ENCODE data around the gene TMIGD1. TPM values are rescaled to one million over a fixed set of nuclear protein-coding genes. Genes with fewer than 3 reads are reported as not detected.

Gene TMIGD1
- total and polyA plus RNA-seq, 2 of the 13 experiments (the other 11 are each of a cell fraction or from before 2014, with no cell fraction given) = not detected

- TF ChIP-seq SAP130 (CRISPR knock-in tag; IDR thresholded peaks at IDR 0.05; ENCODE audit: low read depth) = peak; percentile 39
- peak; percentile 18; the same call in 1 of the 2 replicates for TF ChIP-seq CEBPB (IDR thresholded peaks at IDR 0.05; ENCODE audit: borderline replicate concordance, low read depth, low read length)
- TF ChIP-seq MLX (CRISPR knock-in tag; IDR thresholded peaks at IDR 0.05) = 0 out of 2 replicates have a peak, but pooled peaks have one; percentile 6
- peak; percentile 7; the same call in 1 of the 2 replicates for TF ChIP-seq ZNF317 (CRISPR knock-in tag; IDR thresholded peaks at IDR 0.05)
- peak; percentile 56; the same call in 1 of the 2 replicates for TF ChIP-seq PPARG (CRISPR knock-in tag; conservative IDR thresholded peaks at IDR 0.05)
- TF ChIP-seq NCOA2 (CRISPR knock-in tag; IDR thresholded peaks at IDR 0.05) = peak; percentile 43; the same call in 1 of the 2 replicates
- TF ChIP-seq FOXP4 (CRISPR knock-in tag; IDR thresholded peaks at IDR 0.05) = no peak
- no peak for TF ChIP-seq ZNF160 (CRISPR knock-in tag; IDR thresholded peaks at IDR 0.05)
- TF ChIP-seq EP300 (IDR thresholded peaks at IDR 0.05; ENCODE audit: low read depth in 2 of 2, low read length in 2 of 2) = 0 out of 4 replicates have a peak, but pooled peaks of 1 of the 2 experiments have one; percentile 49
- no peak for TF ChIP-seq EP300 (CRISPR knock-in tag; IDR thresholded peaks at IDR 0.05; ENCODE audit: borderline replicate concordance)
- TF ChIP-seq CREB3 (CRISPR knock-in tag; IDR thresholded peaks at IDR 0.05) = no peak
- TF ChIP-seq HDAC1 (CRISPR knock-in tag; IDR thresholded peaks at IDR 0.05) = 0 out of 2 replicates have a peak, but pooled peaks have one; percentile 6
- 0 out of 2 replicates have a peak, but pooled peaks have one; percentile 15 for TF ChIP-seq CEBPG (CRISPR knock-in tag; IDR thresholded peaks at IDR 0.05)
- no peak for TF ChIP-seq FOXP1 (IDR thresholded peaks at IDR 0.05)
- peak; percentile 51; the same call in 1 of the 2 replicates for TF ChIP-seq FOXP1 (CRISPR knock-in tag; IDR thresholded peaks at IDR 0.05)
- TF ChIP-seq ZNF772 (CRISPR knock-in tag; IDR thresholded peaks at IDR 0.05) = peak; percentile 8; the same call in 1 of the 2 replicates
- 0 out of 2 replicates have a peak, but pooled peaks have one; percentile 42 for TF ChIP-seq FOXO1 (CRISPR knock-in tag; IDR thresholded peaks at IDR 0.05)
- TF ChIP-seq HNRNPUL1 (IDR thresholded peaks at IDR 0.05; ENCODE audit: low read depth, low read length) = no peak
- peak; percentile 63; the same call in 1 of the 2 replicates for TF ChIP-seq NCOR1 (IDR thresholded peaks at IDR 0.05; ENCODE audit: borderline replicate concordance, low read length)
- peak; percentile 28; the same call in 1 of the 2 replicates for TF ChIP-seq NFIC (IDR thresholded peaks at IDR 0.05; ENCODE audit: low read length)
- TF ChIP-seq ATF4 (CRISPR knock-in tag; IDR thresholded peaks at IDR 0.05) = peak in 1 of 2 experiments; percentile 29; a peak in 1 of 4 replicates
- TF ChIP-seq NFE2L1 (CRISPR knock-in tag; IDR thresholded peaks at IDR 0.05; ENCODE audit: borderline replicate concordance) = no peak
- no peak for TF ChIP-seq ZNF350 (CRISPR knock-in tag; IDR thresholded peaks at IDR 0.05; ENCODE audit: borderline replicate concordance, low read depth)
- TF ChIP-seq SIX1 (CRISPR knock-in tag; IDR thresholded peaks at IDR 0.05; ENCODE audit: borderline replicate concordance) = no peak
- no peak for TF ChIP-seq HNRNPH1 (optimal IDR thresholded peaks at IDR 0.05; ENCODE audit: low read depth, low read length)
Observed at GRCh38 chr17:30346221-30346795, 12.5 kb upstream of the TMIGD1 start (continued).
